ENCODE results near the gene SP3. TPM values are rescaled to one million over a fixed set of nuclear protein-coding genes. Genes with fewer than 3 reads are reported as not detected.

SP3 gene
- polyA plus RNA-seq, 1 donor (not counting 4 experiments of a cell fraction or from before 2014, with no cell fraction given) = 46.7 TPM

DNA sequence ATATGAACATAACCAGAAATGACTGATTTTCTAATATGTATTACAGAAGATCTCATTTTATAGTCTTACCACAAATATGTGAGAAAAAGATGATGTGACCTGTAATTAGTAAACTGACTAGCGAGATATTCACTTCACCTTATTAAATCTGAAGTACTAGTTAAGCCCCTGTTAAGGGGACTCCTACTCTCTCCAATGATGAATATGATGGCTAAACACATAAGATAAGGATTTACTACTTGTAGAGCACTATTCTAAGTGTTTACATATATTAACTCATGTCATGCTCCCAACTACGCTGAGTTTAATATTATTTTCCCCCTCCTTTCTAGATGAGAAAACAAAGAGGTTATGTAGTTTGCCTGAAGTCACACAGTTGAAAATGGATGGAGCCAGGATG is 40.9 kb downstream of the SP3 start:
- Histone ChIP-seq H3K9me3 (ENCODE audit: control insufficient read depth, low read depth, low read length) (no peaks in the 10 kb centered on the region), H3K9me1 (ENCODE audit: control insufficient read depth, extremely low read depth, insufficient read depth, low read length) (no peaks in the 10 kb centered on the region), H3K36me3 (ENCODE audit: control insufficient read depth in 2 of 2, extremely low read depth in 1 of 2, insufficient read depth in 2 of 2, low read length in 2 of 2) (no peaks in the 10 kb centered on the region), H3K27ac (ENCODE audit: control insufficient read depth, insufficient read depth, low read length) (no peak overlapping the region), H3K4me2 (ENCODE audit: control insufficient read depth, extremely low read depth, insufficient read depth, low read depth, low read length) (no peak overlapping the region), H3K79me2 (ENCODE audit: control insufficient read depth, insufficient read depth, low read length) (peaks cover 90% of the 10 kb centered on the region), H3K9ac (ENCODE audit: control insufficient read depth, extremely low read depth, insufficient read depth, low read length) (no peak overlapping the region), H2AFZ (ENCODE audit: control insufficient read depth, low read length) (no peak overlapping the region), H3K4me3 (ENCODE audit: control insufficient read depth in 2 of 3, extremely low read depth in 1 of 3, insufficient read depth in 2 of 3, low read depth in 1 of 3, low read length in 3 of 3) (no peak overlapping the region), H4K20me1 (ENCODE audit: control insufficient read depth, extremely low read depth, insufficient read depth, low read length) (peaks cover 2% of the 10 kb centered on the region), H3K27me3 (ENCODE audit: control insufficient read depth, extremely low read depth, insufficient read depth, low read length) (no peaks in the 10 kb centered on the region), H3K4me1 (ENCODE audit: control insufficient read depth, extremely low read depth, insufficient read depth, low read length) (no peaks in the 10 kb centered on the region)
- DNase-seq (ENCODE audit: low read depth, low spot score) (no peak), FAIRE-seq (no peak)
- no peak for TF ChIP-seq EZH2 (IDR thresholded peaks at IDR 0.05; ENCODE audit: low read length)
- TF ChIP-seq, protein P1, sequence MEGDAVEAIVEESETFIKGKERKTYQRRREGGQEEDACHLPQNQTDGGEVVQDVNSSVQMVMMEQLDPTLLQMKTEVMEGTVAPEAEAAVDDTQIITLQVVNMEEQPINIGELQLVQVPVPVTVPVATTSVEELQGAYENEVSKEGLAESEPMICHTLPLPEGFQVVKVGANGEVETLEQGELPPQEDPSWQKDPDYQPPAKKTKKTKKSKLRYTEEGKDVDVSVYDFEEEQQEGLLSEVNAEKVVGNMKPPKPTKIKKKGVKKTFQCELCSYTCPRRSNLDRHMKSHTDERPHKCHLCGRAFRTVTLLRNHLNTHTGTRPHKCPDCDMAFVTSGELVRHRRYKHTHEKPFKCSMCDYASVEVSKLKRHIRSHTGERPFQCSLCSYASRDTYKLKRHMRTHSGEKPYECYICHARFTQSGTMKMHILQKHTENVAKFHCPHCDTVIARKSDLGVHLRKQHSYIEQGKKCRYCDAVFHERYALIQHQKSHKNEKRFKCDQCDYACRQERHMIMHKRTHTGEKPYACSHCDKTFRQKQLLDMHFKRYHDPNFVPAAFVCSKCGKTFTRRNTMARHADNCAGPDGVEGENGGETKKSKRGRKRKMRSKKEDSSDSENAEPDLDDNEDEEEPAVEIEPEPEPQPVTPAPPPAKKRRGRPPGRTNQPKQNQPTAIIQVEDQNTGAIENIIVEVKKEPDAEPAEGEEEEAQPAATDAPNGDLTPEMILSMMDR (optimal IDR thresholded peaks at IDR 0.05 in 1 of 3, IDR thresholded peaks at IDR 0.05 in 1 of 3, conservative IDR thresholded peaks at IDR 0.05 in 1 of 3; ENCODE audit: extremely low read depth in 1 of 3, insufficient read depth in 2 of 3, low read length in 3 of 3) = no peak
- dilution Hi-C loops (cut with MboI; ENCODE audit: extremely low pct_ligation_motif_present, low sequenced_read_pairs) = no loop called here

DNA sequence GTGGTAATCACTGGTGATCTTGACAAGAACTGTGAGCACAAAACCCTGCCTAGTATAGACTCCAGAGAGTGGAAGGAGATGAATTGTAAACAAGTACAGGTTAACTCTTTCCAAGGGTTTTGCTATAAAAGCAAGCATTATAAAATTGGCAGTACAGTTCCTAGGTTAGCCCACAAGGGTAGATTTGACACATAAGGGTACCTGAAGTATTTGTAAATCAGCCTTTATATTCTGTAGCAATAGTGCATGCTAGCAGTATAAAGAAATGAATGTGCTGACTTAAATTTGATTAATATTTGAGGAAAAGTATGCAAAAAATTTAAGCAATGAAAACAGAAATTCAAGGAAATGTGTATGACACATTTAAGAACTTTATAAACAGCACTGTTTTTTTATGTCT is 42.4 kb downstream of the SP3 start:
- TF ChIP-seq, protein P1 (optimal IDR thresholded peaks at IDR 0.05 in 1 of 3, IDR thresholded peaks at IDR 0.05 in 1 of 3, conservative IDR thresholded peaks at IDR 0.05 in 1 of 3; ENCODE audit: extremely low read depth in 1 of 3, insufficient read depth in 2 of 3, low read length in 3 of 3) = no peak
- no peak for TF ChIP-seq EZH2 (IDR thresholded peaks at IDR 0.05; ENCODE audit: low read length)
- Histone ChIP-seq H3K27me3 (ENCODE audit: control insufficient read depth, extremely low read depth, insufficient read depth, low read length) (no peaks in the 10 kb centered on the region), H3K9ac (ENCODE audit: control insufficient read depth, extremely low read depth, insufficient read depth, low read length) (no peak overlapping the region), H3K9me3 (ENCODE audit: control insufficient read depth, low read depth, low read length) (no peaks in the 10 kb centered on the region), H3K4me2 (ENCODE audit: control insufficient read depth, extremely low read depth, insufficient read depth, low read depth, low read length) (no peak overlapping the region), H3K4me3 (ENCODE audit: control insufficient read depth in 2 of 3, extremely low read depth in 1 of 3, insufficient read depth in 2 of 3, low read depth in 1 of 3, low read length in 3 of 3) (no peak overlapping the region), H3K9me1 (ENCODE audit: control insufficient read depth, extremely low read depth, insufficient read depth, low read length) (no peaks in the 10 kb centered on the region), H3K79me2 (ENCODE audit: control insufficient read depth, insufficient read depth, low read length) (peaks cover 79% of the 10 kb centered on the region), H4K20me1 (ENCODE audit: control insufficient read depth, extremely low read depth, insufficient read depth, low read length) (peaks cover 2% of the 10 kb centered on the region), H3K27ac (ENCODE audit: control insufficient read depth, insufficient read depth, low read length) (no peak overlapping the region), H2AFZ (ENCODE audit: control insufficient read depth, low read length) (no peak overlapping the region), H3K36me3 (ENCODE audit: control insufficient read depth in 2 of 2, extremely low read depth in 1 of 2, insufficient read depth in 2 of 2, low read length in 2 of 2) (no peaks in the 10 kb centered on the region), H3K4me1 (ENCODE audit: control insufficient read depth, extremely low read depth, insufficient read depth, low read length) (no peaks in the 10 kb centered on the region)
- dilution Hi-C loops (cut with MboI; ENCODE audit: extremely low pct_ligation_motif_present, low sequenced_read_pairs) = no loop called here
- FAIRE-seq (peak; percentile 5), DNase-seq (ENCODE audit: low read depth, low spot score) (no peak)

Measured in keratinocyte (primary cell).